Muscle of leg (tissue), 11 donors: ENCODE results near the gene AMOTL2. TPM values are rescaled to one million over a fixed set of nuclear protein-coding genes. Genes with fewer than 3 reads are reported as not detected.

Experiments
- DNase-seq: peaks from one replicate; pipeline ENCODE4 v3.0.0; 2013
- H3K27ac ChIP-seq: one replicate; pipeline ENCODE4 v1.5.1; 2013; ENCODE audit warnings: mild to moderate bottlenecking, low read length, control low read depth
- H3K27me3 ChIP-seq: one replicate; pipeline ENCODE4 v1.6.1; 2013; ENCODE audit warnings: low read length; ENCODE audit not compliant: control insufficient read depth, insufficient read depth
- H3K36me3 ChIP-seq: one replicate; pipeline ENCODE4 v1.6.1; 2013; ENCODE audit warnings: low read length; ENCODE audit not compliant: control insufficient read depth, insufficient read depth
- H3K4me1 ChIP-seq: one replicate; pipeline ENCODE4 v1.6.1; 2013; ENCODE audit warnings: low read length; ENCODE audit not compliant: control insufficient read depth, insufficient read depth
- H3K4me3 ChIP-seq: one replicate; pipeline ENCODE4 v1.5.1; 2013; ENCODE audit warnings: low read length, control low read depth
- H3K9me3 ChIP-seq: replicated peaks from 2 replicates; pipeline ENCODE4 v1.6.1; 2013; ENCODE audit warnings: low read depth, low read length; ENCODE audit not compliant: control insufficient read depth
- WGBS: methylation state at CpG from one replicate; pipeline ENCODE4 v1.1.5; 2013; ENCODE audit warnings: missing lambda C conversion rate; ENCODE audit not compliant: insufficient coverage; 5-methylcytosine and 5-hydroxymethylcytosine counted together
- polyA plus RNA-seq, 8 donors: library from polyadenylated mRNA; unstranded; fragments of 120-200 nt; gene quantifications; one replicate each; pipeline versions ENCODE4 v1.2.1 to v1.2.3, GENCODE V29; 2013; ENCODE audit warnings: inconsistent platforms in 1 of 8, low replicate concordance in 1 of 8; ENCODE audit not compliant: insufficient read length in 8 of 8, insufficient read depth in 1 of 8
- total RNA-seq: library from RNA; stranded (reverse); fragments of 120-200 nt; gene quantifications from one replicate; pipeline ENCODE4 v1.2.4, GENCODE V29; 2013

The AMOTL2 gene
- total and polyA plus RNA-seq, 9 donors = 49.4 to 77.0 (median 58.9) TPM

DNA sequence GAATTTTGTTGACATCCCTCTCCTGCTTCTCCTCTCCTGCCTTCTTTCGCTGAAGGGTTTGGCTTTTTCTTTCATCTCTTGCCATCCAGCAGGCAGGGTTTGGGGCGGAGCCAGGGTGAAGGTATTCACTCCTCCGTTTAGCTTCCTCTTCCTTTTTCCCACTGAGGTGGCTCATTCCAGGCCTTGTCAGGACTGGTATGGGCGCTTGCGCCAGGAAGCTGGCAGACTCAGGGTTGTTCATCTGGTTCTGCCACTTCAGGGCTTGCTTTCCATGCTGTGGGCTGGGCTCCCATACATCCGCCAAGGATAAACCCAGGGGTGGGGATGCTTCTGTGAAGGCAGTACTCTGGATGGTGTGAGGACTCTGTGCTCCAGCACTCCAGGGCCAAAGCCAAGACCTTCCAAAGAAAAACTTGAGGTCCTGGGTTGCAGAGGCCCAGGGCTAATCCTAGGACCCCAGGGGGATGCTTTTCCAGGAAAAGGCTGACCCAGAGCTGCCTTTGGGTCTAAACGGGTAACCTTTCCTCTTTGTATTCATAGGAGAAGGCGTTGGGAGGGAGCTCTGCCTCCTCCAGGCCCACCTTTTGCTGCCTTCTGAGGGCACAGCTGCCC is 7.7 kb upstream of the AMOTL2 start:
- Histone ChIP-seq H3K27ac (peak overlapping the region; percentile 79), H3K27me3 (peaks cover 3% of the 10 kb centered on the region), H3K9me3 (no peaks in the 10 kb centered on the region), H3K4me3 (no peak overlapping the region), H3K36me3 (no peaks in the 10 kb centered on the region), H3K4me1 (peaks cover 12% of the 10 kb centered on the region)
- DNase-seq = no peak
- 60% methylated on average over 3 of the region's 8 CpGs for WGBS

DNA sequence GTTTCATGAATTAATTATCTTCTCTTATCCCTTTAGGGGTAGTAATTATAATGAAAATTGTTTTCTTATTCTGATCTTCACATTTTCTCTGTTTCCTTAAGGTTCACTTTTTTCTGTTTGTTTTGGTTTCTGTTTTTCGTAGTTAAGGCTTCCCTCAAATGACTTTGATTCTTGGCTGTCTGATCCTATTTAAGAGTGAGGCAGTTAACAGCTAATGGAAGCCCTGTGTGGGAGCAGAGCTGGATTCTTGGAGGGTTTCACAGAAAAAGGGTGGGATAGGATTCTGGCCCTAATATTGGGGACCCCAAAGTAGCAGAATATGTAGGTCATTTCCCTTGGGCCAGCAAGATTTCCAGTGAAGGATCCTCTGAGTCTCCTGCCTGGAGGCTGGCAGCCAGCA is 6.8 kb upstream of the AMOTL2 start:
- Histone ChIP-seq H3K27ac (peak overlapping the region; percentile 79), H3K4me3 (no peak overlapping the region), H3K27me3 (peaks cover 7% of the 10 kb centered on the region), H3K4me1 (peaks cover 12% of the 10 kb centered on the region), H3K9me3 (no peaks in the 10 kb centered on the region), H3K36me3 (no peaks in the 10 kb centered on the region)
- DNase-seq = peak; percentile 88
- no CpG with 5 or more reads among the region's 1 CpG for WGBS

DNA sequence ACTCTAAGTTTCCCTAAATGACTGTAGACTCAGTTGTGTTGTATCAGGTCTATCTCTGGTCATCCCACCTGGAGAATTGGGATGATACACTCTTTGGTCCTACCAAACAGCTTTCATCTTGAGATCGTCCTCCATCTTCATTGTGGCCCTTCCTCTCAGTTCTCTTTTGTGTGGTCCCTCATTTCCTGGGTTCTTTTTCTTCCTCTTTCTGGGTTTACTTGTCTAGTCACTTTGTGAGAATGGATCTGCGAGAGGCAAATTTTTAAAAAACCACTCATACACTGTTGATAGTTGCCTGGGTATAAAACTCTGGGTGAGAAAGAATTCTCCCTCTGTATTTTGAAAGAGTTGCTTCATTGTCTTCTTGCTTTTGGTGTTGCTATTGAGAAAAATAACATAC is 6.0 kb upstream of the AMOTL2 start:
- WGBS = no CpG with 5 or more reads among the region's 2 CpGs
- H3K4me1 ChIP-seq = peaks cover 17% of the 10 kb centered on the region
- no peak for DNase-seq
- H3K4me3 ChIP-seq = no peak overlapping the region
- peak overlapping the region; percentile 79 for H3K27ac ChIP-seq
- no peaks in the 10 kb centered on the region for H3K9me3 ChIP-seq
- no peaks in the 10 kb centered on the region for H3K36me3 ChIP-seq
- H3K27me3 ChIP-seq = peaks cover 7% of the 10 kb centered on the region

DNA sequence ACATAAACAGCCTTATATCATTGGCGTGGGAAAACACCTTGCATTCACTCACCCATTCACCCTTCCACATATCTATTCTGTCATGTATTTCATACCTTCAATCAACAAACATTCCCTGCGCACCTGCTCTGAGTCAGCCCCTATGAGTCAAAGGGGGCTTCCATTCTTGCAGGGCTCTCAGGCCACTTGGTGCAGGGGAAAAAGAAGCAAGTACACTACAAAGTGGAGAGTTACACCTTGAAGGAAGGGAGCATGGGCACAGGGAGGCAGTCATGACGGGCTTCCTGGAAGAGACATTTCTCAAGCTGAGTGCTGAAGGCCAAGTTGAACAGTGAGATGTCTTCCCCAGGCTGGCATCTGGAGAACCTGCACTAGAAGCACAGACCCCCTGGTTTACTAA is 4.6 kb upstream of the AMOTL2 start:
- H3K27me3 ChIP-seq = peaks cover 7% of the 10 kb centered on the region
- H3K4me3 ChIP-seq = no peak overlapping the region
- H3K4me1 ChIP-seq = peaks cover 25% of the 10 kb centered on the region
- no peak for DNase-seq
- no peaks in the 10 kb centered on the region for H3K36me3 ChIP-seq
- no peak overlapping the region for H3K27ac ChIP-seq
- 89% methylated on average over 2 of the region's 3 CpGs for WGBS
- no peaks in the 10 kb centered on the region for H3K9me3 ChIP-seq

DNA sequence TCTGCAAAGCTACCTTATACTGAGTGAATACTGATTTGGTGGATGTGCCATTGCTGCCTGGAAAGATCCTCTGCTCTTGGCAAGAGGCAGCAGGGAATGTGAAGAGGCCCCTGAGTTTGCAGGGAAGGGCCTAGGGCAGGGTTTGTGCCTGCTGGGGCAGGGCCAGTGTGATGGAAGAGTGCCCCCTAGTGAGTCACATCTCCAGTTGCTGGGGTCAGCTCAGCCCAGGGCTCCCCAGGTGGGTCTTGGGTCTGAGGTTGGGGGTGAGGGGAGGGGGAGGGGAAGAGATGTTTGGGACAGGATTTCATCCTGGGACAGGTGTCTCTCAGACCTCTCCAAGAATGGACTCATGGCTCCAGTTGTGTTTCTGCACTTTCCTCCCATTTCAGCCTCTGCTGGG is 4.1 kb upstream of the AMOTL2 start:
- DNase-seq = peak; percentile 22
- H3K27ac ChIP-seq = no peak overlapping the region
- H3K9me3 ChIP-seq = no peaks in the 10 kb centered on the region
- no peaks in the 10 kb centered on the region for H3K36me3 ChIP-seq
- H3K4me1 ChIP-seq = peaks cover 25% of the 10 kb centered on the region
- H3K4me3 ChIP-seq = no peak overlapping the region
- peaks cover 7% of the 10 kb centered on the region for H3K27me3 ChIP-seq

DNA sequence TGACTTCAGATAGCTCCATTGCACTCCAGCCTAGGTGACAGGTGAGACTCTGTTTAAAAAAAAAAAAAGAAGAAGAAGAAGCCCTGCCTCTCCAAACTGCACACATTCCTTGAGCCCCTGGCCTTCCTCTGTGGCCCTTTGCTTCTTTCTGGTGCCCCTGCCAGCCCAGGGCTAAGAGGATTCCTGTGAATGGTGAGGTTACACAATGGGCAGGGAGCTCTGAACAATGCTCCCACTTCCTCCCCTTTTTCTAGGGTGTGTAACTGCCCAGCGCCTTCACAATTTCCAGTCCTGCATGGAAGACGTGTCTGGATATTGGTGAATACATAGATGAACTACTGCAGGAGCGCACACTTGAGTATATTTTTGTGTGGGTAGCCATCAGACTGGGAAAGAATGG is 3.6 kb upstream of the AMOTL2 start:
- WGBS = 86% methylated on average over 2 of the region's 3 CpGs
- H3K27ac ChIP-seq = no peak overlapping the region
- H3K4me1 ChIP-seq = peaks cover 25% of the 10 kb centered on the region

DNA sequence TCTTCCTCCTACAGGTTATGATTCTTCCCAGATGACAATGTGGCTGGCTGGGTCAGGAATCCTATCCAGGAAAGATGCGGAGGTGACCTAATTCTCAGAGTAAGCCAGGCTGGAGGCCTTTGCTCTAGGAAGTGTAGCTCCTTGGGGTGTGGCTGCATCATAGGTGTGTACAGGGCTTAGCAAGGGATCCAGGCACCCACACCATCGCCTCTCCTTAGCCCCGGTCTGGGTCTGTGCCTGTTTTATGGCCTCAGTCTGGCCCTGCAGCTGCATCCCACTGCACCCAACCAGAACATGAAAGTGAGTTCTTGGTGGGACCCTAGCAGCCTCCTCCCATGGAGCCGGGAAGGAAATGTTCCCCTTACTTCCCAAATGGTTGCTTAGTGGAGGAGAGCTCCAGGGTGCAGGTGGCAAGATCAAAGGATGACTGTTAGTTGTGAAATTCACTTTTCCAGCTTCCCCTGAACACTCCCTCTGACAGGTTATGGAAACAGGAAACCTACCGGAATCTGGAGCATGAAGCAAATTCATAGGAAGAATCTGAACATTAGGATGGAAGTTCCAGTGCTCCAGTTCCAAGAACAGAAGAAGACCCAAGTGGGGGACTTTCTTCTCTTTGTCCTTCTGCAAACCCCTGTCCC is 2.7 kb upstream of the AMOTL2 start:
- Histone ChIP-seq H3K4me1 (peaks cover 29% of the 10 kb centered on the region), H3K4me3 (no peak overlapping the region), H3K27me3 (peaks cover 7% of the 10 kb centered on the region), H3K27ac (no peak overlapping the region), H3K9me3 (no peaks in the 10 kb centered on the region), H3K36me3 (peaks cover 8% of the 10 kb centered on the region)
- WGBS = 68% methylated on average over 2 of the region's 5 CpGs
- no peak for DNase-seq

More for the DNA sequence above, 3.6 kb upstream of the AMOTL2 start:
- H3K4me3 ChIP-seq = no peak overlapping the region
- H3K9me3 ChIP-seq = no peaks in the 10 kb centered on the region
- peaks cover 7% of the 10 kb centered on the region for H3K27me3 ChIP-seq
- H3K36me3 ChIP-seq = no peaks in the 10 kb centered on the region
- DNase-seq = no peak

DNA sequence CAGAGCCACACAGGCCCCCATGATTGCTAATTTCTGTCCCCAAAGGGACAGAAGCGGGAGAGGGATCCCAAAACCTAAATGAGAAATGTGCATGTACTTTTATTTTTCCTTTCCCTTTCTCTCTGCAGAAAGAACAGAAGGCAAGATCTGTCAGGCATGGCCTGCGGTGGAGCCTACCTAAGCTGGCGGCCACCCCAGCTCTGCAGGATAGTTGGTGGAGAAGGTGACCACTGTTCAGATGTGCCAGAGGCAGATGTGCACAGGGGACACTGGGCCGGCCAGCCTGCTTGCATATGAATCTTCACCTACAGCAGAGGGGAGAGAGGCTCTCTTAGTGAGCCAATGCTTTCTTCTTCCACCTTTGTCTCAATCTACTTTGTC is 2.1 kb upstream of the AMOTL2 start:
- no peaks in the 10 kb centered on the region for H3K9me3 ChIP-seq
- H3K4me3 ChIP-seq = no peak overlapping the region
- WGBS = no CpG with 5 or more reads among the region's 4 CpGs
- H3K27me3 ChIP-seq = peaks cover 5% of the 10 kb centered on the region
- H3K36me3 ChIP-seq = peaks cover 13% of the 10 kb centered on the region
- H3K4me1 ChIP-seq = peaks cover 31% of the 10 kb centered on the region
- H3K27ac ChIP-seq = no peak overlapping the region
- DNase-seq = no peak

DNA sequence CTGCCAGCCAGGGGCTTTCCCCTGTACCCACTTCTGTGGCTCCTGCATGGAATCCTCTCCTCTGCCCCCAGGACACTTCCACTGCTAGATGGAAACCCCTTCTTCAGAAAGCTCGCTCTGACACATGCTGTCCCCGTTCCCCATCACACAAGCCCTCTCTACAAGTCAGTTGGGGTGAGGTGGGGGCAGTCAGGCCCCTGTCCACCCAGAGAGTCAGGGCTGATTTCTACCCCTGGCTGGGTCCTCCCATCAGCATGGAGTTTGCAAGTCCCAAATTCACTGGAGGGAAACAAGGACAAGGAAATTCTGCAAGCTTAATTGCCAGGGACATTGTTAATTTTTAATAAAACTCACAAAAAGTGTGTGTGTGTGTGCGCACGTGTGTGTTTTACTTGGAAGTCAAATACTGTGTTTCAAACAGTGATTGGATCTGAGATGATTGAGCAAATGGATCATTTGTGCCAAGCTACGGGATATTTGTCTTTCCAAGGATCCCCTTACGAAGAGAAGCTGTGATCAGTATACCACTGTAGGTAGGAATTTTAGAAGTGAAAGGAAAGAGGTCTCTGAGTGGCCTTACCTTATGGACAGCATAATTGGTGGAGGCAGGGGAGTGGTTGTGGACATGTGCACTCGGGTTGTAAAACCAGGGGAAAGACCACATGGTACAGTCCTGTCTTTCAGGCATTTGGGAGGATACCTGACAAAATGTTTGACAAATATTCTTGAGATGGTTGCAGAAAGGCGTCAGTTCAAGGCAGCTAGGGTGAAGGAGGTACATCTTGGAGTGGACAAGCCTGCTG is 1.5 kb upstream of the AMOTL2 start:
- DNase-seq = no peak

DNA sequence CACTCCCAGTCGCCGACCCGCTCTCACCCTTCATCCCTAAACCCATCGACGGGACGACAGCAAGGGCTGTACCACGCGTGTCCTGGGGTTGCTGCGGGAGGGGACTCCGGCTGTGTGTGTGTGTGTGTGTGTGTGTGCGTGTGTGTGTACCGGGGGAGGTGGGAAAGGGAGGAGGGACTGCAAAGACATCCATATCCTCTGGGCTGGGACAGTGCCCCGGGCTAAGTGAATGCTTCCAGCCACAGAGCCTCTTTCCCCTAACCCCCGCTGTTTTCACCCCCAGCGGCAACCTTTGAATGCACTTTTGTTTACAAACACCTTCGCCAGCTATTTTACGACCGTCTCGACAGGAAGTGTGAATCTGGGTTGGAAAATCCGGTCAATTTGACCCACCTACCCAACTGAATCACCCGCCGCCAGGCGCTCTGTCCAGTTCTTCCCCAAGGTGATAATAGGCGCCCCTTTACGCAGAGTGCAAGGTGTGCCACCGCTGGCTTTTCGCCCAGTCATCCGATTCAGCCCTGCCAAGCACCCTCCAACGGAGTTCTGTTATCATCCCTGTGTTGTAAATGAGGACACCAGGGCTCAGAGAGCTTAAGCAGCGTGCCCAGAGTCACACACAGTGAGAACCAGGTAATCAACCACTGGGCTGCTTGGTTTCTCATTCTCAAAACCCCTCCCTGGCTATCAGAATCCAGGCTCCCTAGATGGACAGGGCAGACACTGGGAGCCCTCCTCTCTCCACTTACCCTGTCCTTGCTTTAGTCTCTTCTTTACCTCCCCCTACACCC is 739 bp upstream of the AMOTL2 start:
- H3K9me3 ChIP-seq = no peaks in the 10 kb centered on the region
- peaks cover 5% of the 10 kb centered on the region for H3K27me3 ChIP-seq
- peaks cover 27% of the 10 kb centered on the region for H3K36me3 ChIP-seq
- H3K4me3 ChIP-seq = peak overlapping the region; percentile 98
- no peak for DNase-seq
- H3K27ac ChIP-seq = peak overlapping the region; percentile 99
- 11% methylated on average over 5 of the region's 30 CpGs for WGBS
- peaks cover 41% of the 10 kb centered on the region for H3K4me1 ChIP-seq

More for the DNA sequence above, 1.5 kb upstream of the AMOTL2 start:
- Histone ChIP-seq H3K9me3 (no peaks in the 10 kb centered on the region), H3K36me3 (peaks cover 19% of the 10 kb centered on the region), H3K4me1 (peaks cover 34% of the 10 kb centered on the region), H3K27ac (peak overlapping the region; percentile 99), H3K27me3 (peaks cover 5% of the 10 kb centered on the region), H3K4me3 (no peak overlapping the region)
- 83% methylated on average over 6 of the region's 8 CpGs for WGBS
